ENCODE measurements around the gene UGCG. TPM values are rescaled to one million over a fixed set of nuclear protein-coding genes. Genes with fewer than 3 reads are reported as not detected.
A peak's percentile ranks its signal among the peaks of the same experiment; 100 is the strongest.

Gene UGCG
- total and polyA plus RNA-seq, 9 of the 15 experiments (the other 6 are each of a cell fraction or from before 2014, with no cell fraction given), result 20.0 to 40.3 (median 29.2) TPM

DNA sequence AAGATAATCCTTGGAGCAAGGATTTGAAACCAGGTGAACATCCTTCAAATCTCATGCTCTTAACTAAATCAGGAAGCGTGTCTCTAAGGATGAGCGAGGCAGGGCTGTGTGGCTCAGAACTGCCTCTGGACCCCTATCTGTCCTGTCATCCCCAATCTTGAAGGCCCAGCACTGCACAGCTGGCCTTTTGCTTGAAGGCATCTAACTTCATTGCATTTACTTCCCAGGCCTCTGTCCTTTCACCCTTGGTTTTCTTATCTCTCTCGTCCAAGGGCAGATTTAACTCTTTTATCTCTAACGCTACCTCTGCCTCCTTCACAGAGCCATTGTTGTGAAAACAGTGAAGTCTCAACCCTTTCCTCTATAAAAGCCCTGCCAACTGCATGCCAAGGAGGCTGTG lies 83.8 kb downstream of the UGCG start (continued):
- TF ChIP-seq, protein P1, sequence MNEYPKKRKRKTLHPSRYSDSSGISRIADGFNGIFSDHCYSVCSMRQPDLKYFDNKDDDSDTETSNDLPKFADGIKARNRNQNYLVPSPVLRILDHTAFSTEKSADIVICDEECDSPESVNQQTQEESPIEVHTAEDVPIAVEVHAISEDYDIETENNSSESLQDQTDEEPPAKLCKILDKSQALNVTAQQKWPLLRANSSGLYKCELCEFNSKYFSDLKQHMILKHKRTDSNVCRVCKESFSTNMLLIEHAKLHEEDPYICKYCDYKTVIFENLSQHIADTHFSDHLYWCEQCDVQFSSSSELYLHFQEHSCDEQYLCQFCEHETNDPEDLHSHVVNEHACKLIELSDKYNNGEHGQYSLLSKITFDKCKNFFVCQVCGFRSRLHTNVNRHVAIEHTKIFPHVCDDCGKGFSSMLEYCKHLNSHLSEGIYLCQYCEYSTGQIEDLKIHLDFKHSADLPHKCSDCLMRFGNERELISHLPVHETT (CRISPR knock-in tag; conservative IDR thresholded peaks at IDR 0.05 in 1 of 2, IDR thresholded peaks at IDR 0.05 in 1 of 2), result peak in 1 of 2 experiments; percentile 45; a peak in 1 of 4 replicates
- TF ChIP-seq, protein P2, sequence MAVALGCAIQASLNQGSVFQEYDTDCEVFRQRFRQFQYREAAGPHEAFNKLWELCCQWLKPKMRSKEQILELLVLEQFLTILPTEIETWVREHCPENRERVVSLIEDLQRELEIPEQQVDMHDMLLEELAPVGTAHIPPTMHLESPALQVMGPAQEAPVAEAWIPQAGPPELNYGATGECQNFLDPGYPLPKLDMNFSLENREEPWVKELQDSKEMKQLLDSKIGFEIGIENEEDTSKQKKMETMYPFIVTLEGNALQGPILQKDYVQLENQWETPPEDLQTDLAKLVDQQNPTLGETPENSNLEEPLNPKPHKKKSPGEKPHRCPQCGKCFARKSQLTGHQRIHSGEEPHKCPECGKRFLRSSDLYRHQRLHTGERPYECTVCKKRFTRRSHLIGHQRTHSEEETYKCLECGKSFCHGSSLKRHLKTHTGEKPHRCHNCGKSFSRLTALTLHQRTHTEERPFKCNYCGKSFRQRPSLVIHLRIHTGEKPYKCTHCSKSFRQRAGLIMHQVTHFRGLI (CRISPR knock-in tag; IDR thresholded peaks at IDR 0.05), result no peak
- no peak for TF ChIP-seq SFPQ (IDR thresholded peaks at IDR 0.05; ENCODE audit: low read depth, low read length)
- peak; percentile 95 for TF ChIP-seq SOX6 (IDR thresholded peaks at IDR 0.05)
- TF ChIP-seq, protein P3, sequence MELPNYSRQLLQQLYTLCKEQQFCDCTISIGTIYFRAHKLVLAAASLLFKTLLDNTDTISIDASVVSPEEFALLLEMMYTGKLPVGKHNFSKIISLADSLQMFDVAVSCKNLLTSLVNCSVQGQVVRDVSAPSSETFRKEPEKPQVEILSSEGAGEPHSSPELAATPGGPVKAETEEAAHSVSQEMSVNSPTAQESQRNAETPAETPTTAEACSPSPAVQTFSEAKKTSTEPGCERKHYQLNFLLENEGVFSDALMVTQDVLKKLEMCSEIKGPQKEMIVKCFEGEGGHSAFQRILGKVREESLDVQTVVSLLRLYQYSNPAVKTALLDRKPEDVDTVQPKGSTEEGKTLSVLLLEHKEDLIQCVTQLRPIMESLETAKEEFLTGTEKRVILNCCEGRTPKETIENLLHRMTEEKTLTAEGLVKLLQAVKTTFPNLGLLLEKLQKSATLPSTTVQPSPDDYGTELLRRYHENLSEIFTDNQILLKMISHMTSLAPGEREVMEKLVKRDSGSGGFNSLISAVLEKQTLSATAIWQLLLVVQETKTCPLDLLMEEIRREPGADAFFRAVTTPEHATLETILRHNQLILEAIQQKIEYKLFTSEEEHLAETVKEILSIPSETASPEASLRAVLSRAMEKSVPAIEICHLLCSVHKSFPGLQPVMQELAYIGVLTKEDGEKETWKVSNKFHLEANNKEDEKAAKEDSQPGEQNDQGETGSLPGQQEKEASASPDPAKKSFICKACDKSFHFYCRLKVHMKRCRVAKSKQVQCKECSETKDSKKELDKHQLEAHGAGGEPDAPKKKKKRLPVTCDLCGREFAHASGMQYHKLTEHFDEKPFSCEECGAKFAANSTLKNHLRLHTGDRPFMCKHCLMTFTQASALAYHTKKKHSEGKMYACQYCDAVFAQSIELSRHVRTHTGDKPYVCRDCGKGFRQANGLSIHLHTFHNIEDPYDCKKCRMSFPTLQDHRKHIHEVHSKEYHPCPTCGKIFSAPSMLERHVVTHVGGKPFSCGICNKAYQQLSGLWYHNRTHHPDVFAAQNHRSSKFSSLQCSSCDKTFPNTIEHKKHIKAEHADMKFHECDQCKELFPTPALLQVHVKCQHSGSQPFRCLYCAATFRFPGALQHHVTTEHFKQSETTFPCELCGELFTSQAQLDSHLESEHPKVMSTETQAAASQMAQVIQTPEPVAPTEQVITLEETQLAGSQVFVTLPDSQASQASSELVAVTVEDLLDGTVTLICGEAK (IDR thresholded peaks at IDR 0.05), result no peak
- TF ChIP-seq, protein P3 (CRISPR knock-in tag; IDR thresholded peaks at IDR 0.05), result no peak
- no peak for TF ChIP-seq FOXP4 (CRISPR knock-in tag; IDR thresholded peaks at IDR 0.05; ENCODE audit: borderline replicate concordance)
